HG03097 (cell line): Measurements from ENCODE around the gene TTC32.
A peak's percentile ranks its signal among the peaks of the same experiment; 100 is the strongest.

Experiments used
- ATAC-seq: cut with Tn5 transposase; IDR thresholded peaks from one replicate; pipeline ENCODE4 v1.9.1; 2021; ENCODE audit not compliant: unreplicated experiment, low FRiP score

TTC32 gene

DNA sequence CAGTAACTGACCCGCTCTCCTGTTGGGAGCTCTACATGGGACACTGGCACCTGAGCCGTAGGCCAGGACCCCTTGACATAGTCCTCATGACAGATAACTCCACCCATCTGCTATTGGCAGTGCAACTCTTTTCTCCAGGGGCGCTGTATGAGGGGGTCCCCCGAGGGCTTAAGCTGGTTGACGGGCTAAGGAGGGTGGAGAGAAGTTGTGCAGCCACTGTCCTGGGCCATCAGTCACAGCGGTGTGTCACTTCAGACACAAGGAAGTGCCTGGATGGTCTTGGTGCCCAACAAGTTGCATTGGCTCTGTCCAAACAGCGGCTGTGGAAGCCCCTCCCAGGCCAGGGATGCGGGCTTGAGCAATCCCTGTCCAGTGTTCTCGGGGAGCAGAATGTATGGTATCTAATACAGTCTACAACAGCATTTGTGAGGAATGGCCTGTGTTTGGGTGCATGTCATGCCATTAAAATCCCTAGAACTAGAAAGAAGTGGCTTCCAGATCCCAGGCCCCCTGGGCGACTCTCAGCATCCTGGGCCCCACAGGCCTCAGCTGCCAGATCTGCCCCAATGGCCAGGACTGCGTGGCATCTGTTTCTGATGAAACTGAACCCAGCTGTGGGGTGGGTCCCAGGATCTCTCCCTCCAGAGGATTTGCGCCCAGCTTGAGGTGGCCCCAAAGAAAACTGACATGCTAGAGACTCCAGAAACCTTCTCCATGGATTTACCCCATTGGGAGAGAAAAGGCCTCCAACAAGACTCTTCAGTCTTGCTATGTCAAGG, 23.3 kb downstream of the TTC32 start:
- ATAC-seq: no peak

DNA sequence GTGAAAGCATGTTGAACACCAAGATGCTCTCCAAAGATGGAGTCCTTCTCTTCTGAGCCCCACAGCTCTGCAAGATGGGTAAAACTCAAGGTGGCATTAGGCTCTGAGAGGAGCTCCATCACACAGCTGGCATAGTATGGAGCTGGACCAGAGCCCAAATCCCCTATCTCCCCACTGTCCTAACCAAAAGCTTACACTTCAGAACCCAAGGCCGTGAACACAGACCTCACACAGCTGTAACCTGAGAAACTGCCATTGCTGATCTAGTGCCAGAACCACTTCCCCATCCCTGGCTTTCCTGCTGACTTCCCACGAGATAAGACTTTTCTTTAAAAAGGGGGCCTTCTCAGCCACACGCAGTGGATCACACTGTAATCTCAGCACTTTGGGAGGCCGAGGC, 25.0 kb downstream of the TTC32 start:
- no peak for ATAC-seq

- no peak for ATAC-seq
Measured at GRCh38 chr2:19875280-19875679, 26.5 kb downstream of the TTC32 start.

- ATAC-seq: no peak
Measured at GRCh38 chr2:19874726-19875125, 27.1 kb downstream of the TTC32 start.

- ATAC-seq: no peak
Measured at GRCh38 chr2:19873014-19873413, 28.8 kb downstream of the TTC32 start.

GRCh38 chr2:19872302-19872701, 29.5 kb downstream of the TTC32 start:
- ATAC-seq: no peak

DNA sequence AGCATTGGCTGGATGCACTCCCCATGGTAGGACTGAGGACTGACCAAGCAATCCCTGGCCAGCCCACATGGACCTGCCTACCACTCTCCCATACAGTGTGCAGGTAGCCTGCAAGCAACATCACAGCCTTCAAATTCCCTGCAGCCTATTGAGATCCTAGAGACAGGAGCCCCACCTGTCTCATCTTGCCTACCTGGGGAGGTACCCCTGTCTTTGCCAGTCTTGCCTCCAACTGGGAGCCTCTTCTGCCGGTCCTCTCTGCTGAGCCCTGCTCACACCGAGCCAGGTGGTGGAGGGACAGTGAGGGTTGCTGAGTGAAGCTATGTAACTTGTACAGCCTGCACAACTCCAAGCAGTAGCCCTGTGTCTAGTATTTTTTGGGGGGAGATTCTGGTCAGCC, 29.9 kb downstream of the TTC32 start:
- ATAC-seq: no peak

- no peak for ATAC-seq
Measured at GRCh38 chr2:19870792-19871191, 31.0 kb downstream of the TTC32 start.

- no peak for ATAC-seq
Measured at GRCh38 chr2:19868701-19869580, 32.8 kb downstream of the TTC32 start.

DNA sequence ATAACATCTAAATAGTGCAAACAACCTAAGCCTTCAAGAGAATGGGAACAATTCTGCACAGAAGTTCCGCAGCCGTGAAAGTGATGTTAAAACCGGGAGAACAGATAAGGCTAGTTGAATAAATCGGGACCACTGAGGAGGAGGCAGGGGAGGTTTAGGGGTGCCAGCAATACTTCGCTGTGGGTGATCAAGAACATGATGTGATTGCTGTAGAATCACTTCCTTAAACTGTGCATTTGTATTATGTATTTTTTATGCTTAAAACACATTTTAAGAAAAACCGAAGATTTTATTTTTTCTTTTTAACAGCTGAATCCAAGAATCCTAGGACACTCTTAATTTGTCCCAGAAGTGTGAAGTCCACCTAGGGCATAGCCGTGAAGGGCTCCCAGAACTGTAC, 33.6 kb downstream of the TTC32 start:
- no peak for ATAC-seq

GRCh38 chr2:19866771-19867170, 35.0 kb downstream of the TTC32 start:
- ATAC-seq: peak; percentile 48

DNA sequence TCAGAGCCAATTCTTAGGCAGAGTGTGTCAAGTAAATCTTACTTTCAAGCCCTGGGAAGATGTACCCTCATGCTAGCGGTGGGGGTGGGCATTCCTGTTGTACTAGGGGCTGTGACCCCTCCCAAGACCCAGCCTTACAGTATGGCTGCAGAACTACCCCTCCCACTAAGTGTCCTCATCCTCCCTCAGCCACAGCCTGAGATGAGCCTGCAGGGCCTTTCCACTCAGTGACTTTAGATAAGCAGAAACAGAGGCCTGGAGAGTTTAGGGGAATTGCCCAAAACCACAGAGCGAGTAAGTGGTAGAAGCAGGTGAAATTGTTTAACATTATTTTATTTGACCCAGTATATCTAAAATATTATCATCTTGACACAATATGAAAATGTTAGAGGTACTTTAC, 36.6 kb downstream of the TTC32 start:
- ATAC-seq: no peak

DNA sequence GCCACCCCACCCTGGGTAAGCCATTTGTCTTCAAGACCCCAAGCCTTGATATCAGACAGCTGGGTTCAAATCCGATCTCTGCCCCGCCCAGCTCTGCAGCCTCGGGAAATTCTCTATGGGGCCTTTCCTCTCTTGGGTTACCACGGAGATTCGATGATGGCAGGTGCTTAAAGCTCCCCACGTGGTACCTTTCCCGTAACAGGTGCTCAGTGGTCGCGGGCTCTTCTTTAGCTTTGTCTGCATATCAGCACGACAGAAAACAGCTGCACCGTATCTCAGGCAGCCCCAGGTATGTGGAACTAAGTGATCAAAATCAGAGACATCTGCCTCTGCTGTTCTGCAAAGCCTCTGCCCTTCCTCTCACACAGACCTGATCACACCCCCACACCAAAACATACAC, 37.4 kb downstream of the TTC32 start:
- no peak for ATAC-seq

GRCh38 chr2:19863303-19864041, 38.3 kb downstream of the TTC32 start:
- peak; percentile 74 for ATAC-seq

- no peak for ATAC-seq
Measured at GRCh38 chr2:19861813-19862212, 40.0 kb downstream of the TTC32 start.

DNA sequence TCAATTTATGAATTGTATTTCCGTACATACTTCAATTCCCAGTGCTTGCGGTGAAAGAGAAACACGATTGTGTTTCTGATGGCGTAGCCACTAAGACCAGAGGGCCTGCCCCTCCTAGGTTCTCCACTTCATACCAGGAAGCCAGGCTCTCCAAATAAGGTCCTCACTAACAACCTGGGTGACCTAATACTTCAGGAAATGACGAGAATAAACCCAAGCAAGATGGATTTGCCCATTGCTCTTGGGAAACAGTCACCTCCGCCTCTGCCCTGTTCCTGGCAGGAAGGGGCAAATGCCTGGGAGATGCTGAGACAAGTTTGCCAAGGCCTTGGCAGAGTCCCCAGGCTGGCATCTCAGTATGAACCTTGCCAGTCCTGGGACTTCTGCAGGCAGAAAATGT, 41.8 kb downstream of the TTC32 start:
- no peak for ATAC-seq

DNA sequence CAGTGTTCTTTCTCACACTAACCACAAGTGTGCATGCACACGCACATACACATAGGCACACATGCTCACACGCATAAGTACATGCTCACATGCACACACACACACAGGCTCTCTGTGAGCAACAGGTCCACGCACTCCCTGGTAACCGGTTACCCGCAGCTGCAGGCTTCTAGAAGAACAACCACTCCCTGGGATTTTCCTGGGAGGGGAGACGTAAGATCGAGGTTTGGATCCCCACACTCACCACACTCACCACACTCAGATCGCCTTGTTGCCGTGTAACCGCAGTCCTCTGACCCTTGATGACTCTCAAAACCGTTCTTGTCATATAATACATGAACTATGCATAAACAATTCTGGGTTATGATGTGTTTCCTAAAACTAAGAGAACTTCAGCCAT, 42.2 kb downstream of the TTC32 start:
- no peak for ATAC-seq

GRCh38 chr2:19857806-19858205, 44.0 kb downstream of the TTC32 start:
- no peak for ATAC-seq

- ATAC-seq: no peak
Measured at GRCh38 chr2:19857100-19857499, 44.7 kb downstream of the TTC32 start.

DNA sequence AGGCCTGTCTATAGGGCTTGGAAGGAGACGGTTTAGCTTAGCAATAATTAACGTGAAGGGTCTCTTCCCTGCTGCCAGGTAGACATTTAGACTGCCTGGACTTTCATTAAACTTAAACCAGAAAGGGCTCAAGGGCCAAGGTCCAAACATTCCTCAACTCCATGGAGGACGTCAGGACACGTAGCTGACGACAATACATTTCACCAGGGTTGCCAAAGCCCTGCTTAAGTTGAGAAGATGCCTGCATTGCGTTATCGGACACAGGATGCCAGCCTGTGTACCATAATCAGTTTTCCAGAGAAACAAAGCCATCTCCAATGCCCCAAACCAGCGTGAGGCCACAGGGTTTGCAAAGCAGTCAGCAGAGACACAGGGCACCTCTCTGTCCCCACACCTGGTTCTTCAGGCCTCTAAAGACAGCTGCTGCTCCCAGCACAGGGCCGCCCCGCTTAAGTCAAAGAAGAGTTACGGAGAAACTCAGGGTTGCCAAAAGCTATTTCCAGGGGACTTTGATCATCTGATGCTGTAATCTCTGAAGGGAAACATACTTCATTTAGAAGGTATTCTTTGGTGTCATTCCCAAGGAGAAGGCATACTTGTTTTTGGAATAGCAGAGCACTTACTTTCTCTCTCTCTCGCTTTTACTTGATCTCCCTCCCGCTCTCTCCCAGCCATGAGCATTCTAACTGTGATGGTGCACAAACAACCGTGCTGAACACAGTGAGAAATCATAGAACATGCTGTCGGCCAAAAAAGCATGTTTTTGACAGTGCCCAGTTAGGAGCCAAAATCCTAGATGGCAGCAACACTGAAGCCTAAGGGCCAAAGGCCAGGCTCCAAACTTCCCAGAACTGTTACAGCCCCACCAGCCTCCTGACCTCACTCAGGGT, 46.0 kb downstream of the TTC32 start:
- ATAC-seq: no peak
